Caco-2 (cell line): ENCODE data around the gene C10orf88. TPM values are rescaled to one million over a fixed set of nuclear protein-coding genes. Genes with fewer than 3 reads are reported as not detected.

Experiments
- BruUV-seq: library from RNA; stranded (reverse); fragments of 400-500 nt; replicated peaks from 2 replicates; lab custom pipeline; 2021; lab: Mats Ljungman, UMichigan
- CTCF ChIA-PET: fragments of 300-600 bp; sonication (Branson Sonifier 250); formaldehyde crosslinking; loops from one replicate; lab custom pipeline; 2022; ENCODE audit warnings: antibody characterized with exemption; lab: Charles Lee
- POLR2A ChIA-PET: fragments of 300-600 bp; sonication (Branson Sonifier 250); formaldehyde crosslinking; loops from one replicate; lab custom pipeline; 2022; ENCODE audit warnings: antibody characterized with exemption; lab: Charles Lee
- DNase-seq, 2 experiments: peaks; one replicate each; pipeline versions ENCODE4 v3.0.0 to v3.0.0-alpha.2; 2020 to 2022
- H3K27me3 ChIP-seq: replicated peaks from 2 replicates; pipeline ENCODE4 v1.6.0; 2011; ENCODE audit warnings: low read length; ENCODE audit not compliant: control insufficient read depth, insufficient read depth
- H3K36me3 ChIP-seq: 2 replicates; pipeline ENCODE4 v1.5.1; 2011; ENCODE audit warnings: low read length; ENCODE audit not compliant: control insufficient read depth, insufficient read depth
- H3K4me1 ChIP-seq: fragments of 250-450 bp; sonication (Bioruptor Pico); 2 replicates; pipeline ENCODE4 v1.5.1; 2020; ENCODE audit warnings: mild to moderate bottlenecking
- H3K4me3 ChIP-seq: 2 replicates; pipeline ENCODE4 v1.5.1; 2011; ENCODE audit warnings: low read depth, mild to moderate bottlenecking, control low read depth, low read length
- H3K9me3 ChIP-seq: fragments of 250-450 bp; sonication (Bioruptor Pico); 2 replicates; pipeline ENCODE4 v1.5.1; 2020; ENCODE audit warnings: mild to moderate bottlenecking, moderate library complexity
- H3K27ac Mint-ChIP-seq: one replicate; pipeline ENCODE4 v1.8.0; 2022; ENCODE audit warnings: mixed read lengths; ENCODE audit not compliant: unreplicated experiment
- H3K27me3 Mint-ChIP-seq: one replicate; pipeline ENCODE4 v1.8.0; 2022; ENCODE audit warnings: mixed read lengths; ENCODE audit not compliant: insufficient read depth, unreplicated experiment
- H3K36me3 Mint-ChIP-seq: one replicate; pipeline ENCODE4 v1.8.0; 2022; ENCODE audit warnings: mild to moderate bottlenecking, mixed read lengths; ENCODE audit not compliant: insufficient read depth, unreplicated experiment
- H3K4me1 Mint-ChIP-seq: one replicate; pipeline ENCODE4 v1.8.0; 2022; ENCODE audit warnings: low read depth, mixed read lengths; ENCODE audit not compliant: unreplicated experiment
- H3K4me3 Mint-ChIP-seq: one replicate; pipeline ENCODE4 v1.8.0; 2022; ENCODE audit warnings: mild to moderate bottlenecking, moderate library complexity, mixed read lengths; ENCODE audit not compliant: unreplicated experiment
- H3K9me3 Mint-ChIP-seq: one replicate; pipeline ENCODE4 v1.8.0; 2022; ENCODE audit warnings: mixed read lengths; ENCODE audit not compliant: unreplicated experiment
- CTCF ChIP-seq, 2 experiments: fragments of 200-600 bp in 1 of 2; IDR thresholded peaks; 1 replicate in 1 of 2; 2 replicates in 1 of 2; pipeline versions ENCODE4 v1.5.1 to v1.8.0; 2011 to 2022; ENCODE audit warnings: antibody characterized with exemption in 1 of 2, control low read depth in 1 of 2, inconsistent platforms in 1 of 2, low read depth in 1 of 2, low read length in 1 of 2, mild to moderate bottlenecking in 1 of 2, moderate library complexity in 1 of 2; ENCODE audit not compliant: insufficient read depth in 1 of 2, severe bottlenecking in 1 of 2, unreplicated experiment in 1 of 2
- intact Hi-C: fragments of 100-400 bp; cut with micrococcal nuclease; formaldehyde crosslinking; loops from one replicate; pipeline ENCODE4 v1.10.0; 2022; ENCODE audit not compliant: unreplicated experiment
- total RNA-seq: library from RNA; stranded (reverse); gene quantifications from 2 replicates; pipeline ENCODE4 v1.2.3, GENCODE V29; 2022

C10orf88 gene
- total RNA-seq, 1 experiment from 2014 or later: 8.7 TPM

GRCh38 chr10:122974543-122975064, 20.6 kb upstream of the C10orf88 start:
- DNase-seq: no peak
- BruUV-seq: no TSS peak
- no peak overlapping the region for H3K27ac Mint-ChIP-seq
- H3K9me3 Mint-ChIP-seq: no peaks in the 10 kb centered on the region
- no peaks in the 10 kb centered on the region for H3K4me1 ChIP-seq
- no peaks in the 10 kb centered on the region for H3K27me3 Mint-ChIP-seq
- POLR2A ChIA-PET: no interaction called here
- no peaks in the 10 kb centered on the region for H3K36me3 ChIP-seq
- no peaks in the 10 kb centered on the region for H3K4me1 Mint-ChIP-seq
- no peaks in the 10 kb centered on the region for H3K36me3 Mint-ChIP-seq
- H3K9me3 ChIP-seq: no peaks in the 10 kb centered on the region
- no peaks in the 10 kb centered on the region for H3K27me3 ChIP-seq
- CTCF ChIA-PET: no interaction called here
- H3K4me3 ChIP-seq: no peak overlapping the region
- intact Hi-C loops: no loop called here
- no peak for TF ChIP-seq CTCF (IDR thresholded peaks at IDR 0.05; ENCODE audit: insufficient read depth in 1 of 2, low read depth in 1 of 2, low read length in 1 of 2, severe bottlenecking in 1 of 2, unreplicated experiment in 1 of 2)
- no peak overlapping the region for H3K4me3 Mint-ChIP-seq

GRCh38 chr10:122974023-122974422, 20.0 kb upstream of the C10orf88 start:
- H3K27me3 Mint-ChIP-seq: no peaks in the 10 kb centered on the region
- ChIA-PET POLR2A (no interaction called here), CTCF (no interaction called here)
- DNase-seq: no peak
- H3K9me3 Mint-ChIP-seq: peaks cover 5% of the 10 kb centered on the region
- intact Hi-C loops: no loop called here
- no peak overlapping the region for H3K27ac Mint-ChIP-seq
- Histone ChIP-seq H3K4me1 (no peaks in the 10 kb centered on the region), H3K36me3 (no peaks in the 10 kb centered on the region), H3K4me3 (no peak overlapping the region), H3K9me3 (0 out of 2 replicates have a peak, but pooled peaks cover 2% of the 10 kb centered on the region), H3K27me3 (no peaks in the 10 kb centered on the region)
- no peak for TF ChIP-seq CTCF (IDR thresholded peaks at IDR 0.05; ENCODE audit: insufficient read depth in 1 of 2, low read depth in 1 of 2, low read length in 1 of 2, severe bottlenecking in 1 of 2, unreplicated experiment in 1 of 2)
- no TSS peak for BruUV-seq
- no peaks in the 10 kb centered on the region for H3K36me3 Mint-ChIP-seq
- no peaks in the 10 kb centered on the region for H3K4me1 Mint-ChIP-seq
- H3K4me3 Mint-ChIP-seq: no peak overlapping the region

- Mint-ChIP-seq H3K4me3 (no peak overlapping the region), H3K27me3 (no peaks in the 10 kb centered on the region), H3K9me3 (peaks cover 39% of the 10 kb centered on the region), H3K27ac (no peak overlapping the region), H3K4me1 (no peaks in the 10 kb centered on the region), H3K36me3 (peaks cover 6% of the 10 kb centered on the region)
- no peak overlapping the region for H3K4me3 ChIP-seq
- BruUV-seq: no TSS peak
- POLR2A ChIA-PET: no interaction called here
- CTCF ChIA-PET: no interaction called here
- intact Hi-C loops: no loop called here
- no peaks in the 10 kb centered on the region for H3K4me1 ChIP-seq
- TF ChIP-seq CTCF (IDR thresholded peaks at IDR 0.05; ENCODE audit: insufficient read depth in 1 of 2, low read depth in 1 of 2, low read length in 1 of 2, severe bottlenecking in 1 of 2, unreplicated experiment in 1 of 2): no peak
- H3K9me3 ChIP-seq: 0 out of 2 replicates have a peak, but pooled peaks cover 10% of the 10 kb centered on the region
- no peak for DNase-seq
- H3K36me3 ChIP-seq: peaks cover 3% of the 10 kb centered on the region; the same call in 1 of the 2 replicates
- H3K27me3 ChIP-seq: no peaks in the 10 kb centered on the region
Observed at GRCh38 chr10:122968698-122969097, 14.7 kb upstream of the C10orf88 start.
